A549 treated with CpdA at 1 μM for 4 hours (cell line): Measurements from ENCODE around the gene SMAP1. TPM values are rescaled to one million over a fixed set of nuclear protein-coding genes. Genes with fewer than 3 reads are reported as not detected.

ENCODE experiments used
- total RNA-seq: library from RNA; stranded (reverse); fragments of 200-300 nt; extraction: Qiagen RNA extraction; gene quantifications from 5 replicates; pipeline ENCODE4 v1.2.3, GENCODE V29; 2022; ENCODE audit warnings: low read depth

The SMAP1 gene
- total RNA-seq = 14.9 to 16.4 TPM (median 15.9 TPM) in 5 replicates

GRCh38 chr6:70667711-70668498, at the start of gene SMAP1:
SMAP1 (plus strand) TSS chr6:70667883; CDS start chr6:70668024, 141 bp downstream.

Other genes starting within 250 kb of the SMAP1 start
- gene SDHAF4, start 101.0 kb upstream of the SMAP1 start, total RNA-seq = 3.7 to 8.1 TPM (median 4.9 TPM) in 5 replicates